ENCODE results near the gene VWDE.

GRCh38 chr7:12377406-12377805 lies 26.3 kb downstream of the VWDE start:
- TF ChIP-seq CTCF (conservative IDR thresholded peaks at IDR 0.05), result no peak
- TF ChIP-seq ZFX (IDR thresholded peaks at IDR 0.05), result no peak
